Brain pericyte (primary cell): ENCODE measurements around the gene NCOA3.
"Not testable (repeated sequence)": the region's sequence is repeated elsewhere in the genome, so short reads cannot be mapped to it uniquely, and the experiment has no call there.

Experiments
- DNase-seq: peaks from one replicate; pipeline ENCODE4 v3.0.0-alpha.2; 2012; ENCODE audit warnings: low read depth, low spot score

Gene NCOA3

GRCh38 chr20:47535994-47536393 lies 34.3 kb downstream of the NCOA3 start:
- no peak for DNase-seq

- DNase-seq: no peak
Measured at GRCh38 chr20:47540443-47541354, 39.0 kb downstream of the NCOA3 start.

- DNase-seq: no peak
Measured at GRCh38 chr20:47541355-47541922, 39.8 kb downstream of the NCOA3 start.

GRCh38 chr20:47543006-47543431 lies 41.3 kb downstream of the NCOA3 start:
- DNase-seq: no peak

- DNase-seq: no peak
Measured at GRCh38 chr20:47544240-47544639, 42.6 kb downstream of the NCOA3 start.

- DNase-seq: no peak
Measured at GRCh38 chr20:47544852-47545251, 43.2 kb downstream of the NCOA3 start.

GRCh38 chr20:47545499-47545898 lies 43.8 kb downstream of the NCOA3 start:
- DNase-seq: no peak

GRCh38 chr20:47546184-47547033 lies 44.7 kb downstream of the NCOA3 start:
- peak; percentile 10 for DNase-seq

- DNase-seq: no peak
Measured at GRCh38 chr20:47547034-47547387, 45.3 kb downstream of the NCOA3 start.

GRCh38 chr20:47549671-47550070 lies 48.0 kb downstream of the NCOA3 start:
- no peak for DNase-seq

GRCh38 chr20:47551222-47551621 lies 49.5 kb downstream of the NCOA3 start:
- DNase-seq: no peak

GRCh38 chr20:47551841-47552240 lies 50.2 kb downstream of the NCOA3 start:
- no peak for DNase-seq

GRCh38 chr20:47552996-47553395 lies 51.3 kb downstream of the NCOA3 start:
- no peak for DNase-seq

GRCh38 chr20:47553594-47554235 lies 52.0 kb downstream of the NCOA3 start:
- not testable (repeated sequence) for DNase-seq

GRCh38 chr20:47554283-47554682 lies 52.6 kb downstream of the NCOA3 start:
- DNase-seq: not testable (repeated sequence)

GRCh38 chr20:47557218-47557617 lies 55.5 kb downstream of the NCOA3 start:
- DNase-seq: no peak

GRCh38 chr20:47557791-47558190 lies 56.1 kb downstream of the NCOA3 start:
- no peak for DNase-seq

- no peak for DNase-seq
Measured at GRCh38 chr20:47558295-47559066, 56.8 kb downstream of the NCOA3 start.

- DNase-seq: no peak
Measured at GRCh38 chr20:47559141-47559540, 57.5 kb downstream of the NCOA3 start.

- no peak for DNase-seq
Measured at GRCh38 chr20:47561180-47561579, 59.5 kb downstream of the NCOA3 start.
